Mesodermal cell (in vitro differentiated cells): ENCODE measurements around the gene LAMB4.

ENCODE experiments used
- H3K27ac ChIP-seq: 2 replicates; pipeline ENCODE4 v1.7.0; 2013; ENCODE audit warnings: mild to moderate bottlenecking, low read depth, low read length, moderate library complexity; ENCODE audit not compliant: severe bottlenecking
- H3K36me3 ChIP-seq: 2 replicates; pipeline ENCODE4 v1.7.1; 2013; ENCODE audit warnings: mild to moderate bottlenecking, low read length, moderate library complexity; ENCODE audit not compliant: control insufficient read depth, insufficient read depth
- H3K4me1 ChIP-seq: one replicate; pipeline ENCODE4 v1.7.1; 2013; ENCODE audit warnings: mild to moderate bottlenecking, low read length; ENCODE audit not compliant: insufficient read depth, control insufficient read depth, poor library complexity, severe bottlenecking
- H3K4me3 ChIP-seq: 2 replicates; pipeline ENCODE4 v1.7.0; 2013; ENCODE audit warnings: low read length, control low read depth, mild to moderate bottlenecking; ENCODE audit not compliant: insufficient read depth, poor library complexity, severe bottlenecking; ENCODE audit errors: extremely low read depth
- H3K9me3 ChIP-seq: 2 replicates; pipeline ENCODE4 v1.7.1; 2013; ENCODE audit warnings: mild to moderate bottlenecking, low read length, moderate library complexity; ENCODE audit not compliant: control insufficient read depth
- WGBS, 2 experiments: methylation state at CpG; one replicate each; pipeline ENCODE4 v1.1.5; 2013; ENCODE audit warnings: missing lambda C conversion rate in 2 of 2; ENCODE audit not compliant: insufficient coverage in 2 of 2; 5-methylcytosine and 5-hydroxymethylcytosine counted together

LAMB4 gene

GRCh38 chr7:108079648-108080591, 50.2 kb downstream of the LAMB4 start:
- Histone ChIP-seq H3K4me3 (no peak overlapping the region), H3K4me1 (peaks cover 39% of the 10 kb centered on the region), H3K27ac (peak overlapping the region; percentile 79), H3K36me3 (no peaks in the 10 kb centered on the region), H3K9me3 (peaks cover 12% of the 10 kb centered on the region)
- WGBS, 2 experiments = 90 to 97% methylated on average over 5 to 7 of the region's 9 CpGs

GRCh38 chr7:108079276-108079647, 50.9 kb downstream of the LAMB4 start:
- H3K4me3 ChIP-seq = no peak overlapping the region
- 80 to 100% methylated on average over 1 of the region's 1 CpG for WGBS, 2 experiments
- peaks cover 33% of the 10 kb centered on the region for H3K4me1 ChIP-seq
- H3K36me3 ChIP-seq = no peaks in the 10 kb centered on the region
- H3K27ac ChIP-seq = peak overlapping the region; percentile 79
- H3K9me3 ChIP-seq = peaks cover 12% of the 10 kb centered on the region

DNA sequence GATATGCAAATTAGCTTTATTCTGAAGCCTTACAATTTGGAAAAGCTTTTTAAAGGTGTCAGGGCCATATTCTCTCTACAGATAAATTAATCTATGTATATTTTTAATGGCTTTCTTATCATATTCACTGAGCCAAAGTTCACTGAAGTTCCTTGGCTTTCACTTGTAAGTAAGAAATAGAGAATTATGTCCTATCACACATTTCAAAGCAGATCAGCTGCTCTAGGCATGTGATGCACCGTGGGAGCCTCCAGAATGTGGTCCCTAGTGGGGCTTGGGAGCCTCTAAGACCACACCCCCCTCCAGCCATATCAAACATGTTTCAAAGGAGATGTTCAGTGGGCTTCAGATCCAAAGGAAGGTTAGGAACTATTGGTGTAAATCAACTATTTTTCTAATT, 51.5 kb downstream of the LAMB4 start:
- Histone ChIP-seq H3K36me3 (no peaks in the 10 kb centered on the region), H3K4me1 (peaks cover 27% of the 10 kb centered on the region), H3K9me3 (peaks cover 12% of the 10 kb centered on the region), H3K4me3 (no peak overlapping the region), H3K27ac (no peak overlapping the region)
- 100% methylated on average over 1 of the region's 1 CpG; no CpG with 5 or more reads in 1 of the 2 experiments for WGBS, 2 experiments

GRCh38 chr7:108078211-108078673, 51.9 kb downstream of the LAMB4 start:
- Histone ChIP-seq H3K36me3 (no peaks in the 10 kb centered on the region), H3K9me3 (peaks cover 12% of the 10 kb centered on the region), H3K4me1 (peaks cover 26% of the 10 kb centered on the region), H3K4me3 (no peak overlapping the region), H3K27ac (peak overlapping the region; percentile 10)
- 90 to 100% methylated on average over 1 of the region's 1 CpG for WGBS, 2 experiments

- no peak overlapping the region for H3K4me3 ChIP-seq
- no peaks in the 10 kb centered on the region for H3K36me3 ChIP-seq
- peaks cover 12% of the 10 kb centered on the region for H3K9me3 ChIP-seq
- 100% methylated on average over 1 of the region's 3 CpGs; no CpG with 5 or more reads in 1 of the 2 experiments for WGBS, 2 experiments
- no peak overlapping the region for H3K27ac ChIP-seq
- peaks cover 26% of the 10 kb centered on the region for H3K4me1 ChIP-seq
Observed at GRCh38 chr7:108077709-108078108, 52.5 kb downstream of the LAMB4 start.

DNA sequence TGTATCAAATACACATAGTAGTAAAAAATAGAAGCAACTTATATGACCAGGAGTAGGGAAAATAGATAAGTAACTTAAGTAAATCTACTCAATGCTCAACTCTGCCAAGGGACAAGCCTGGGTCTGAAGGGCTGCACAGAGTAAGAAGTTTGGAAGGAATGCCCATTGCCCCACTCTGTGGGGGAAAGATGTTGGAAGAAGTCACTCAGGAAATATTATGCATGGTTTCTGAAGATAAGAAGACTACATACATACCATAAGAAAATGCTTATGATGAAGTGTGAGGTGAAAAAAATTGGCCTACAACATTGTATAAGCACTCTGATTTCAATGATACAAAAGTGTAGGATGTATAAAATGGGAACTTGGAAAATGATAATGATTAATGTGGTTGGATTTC, 54.0 kb downstream of the LAMB4 start:
- Histone ChIP-seq H3K36me3 (no peaks in the 10 kb centered on the region), H3K4me1 (peaks cover 26% of the 10 kb centered on the region), H3K4me3 (no peak overlapping the region), H3K27ac (no peak overlapping the region), H3K9me3 (peaks cover 1% of the 10 kb centered on the region)

DNA sequence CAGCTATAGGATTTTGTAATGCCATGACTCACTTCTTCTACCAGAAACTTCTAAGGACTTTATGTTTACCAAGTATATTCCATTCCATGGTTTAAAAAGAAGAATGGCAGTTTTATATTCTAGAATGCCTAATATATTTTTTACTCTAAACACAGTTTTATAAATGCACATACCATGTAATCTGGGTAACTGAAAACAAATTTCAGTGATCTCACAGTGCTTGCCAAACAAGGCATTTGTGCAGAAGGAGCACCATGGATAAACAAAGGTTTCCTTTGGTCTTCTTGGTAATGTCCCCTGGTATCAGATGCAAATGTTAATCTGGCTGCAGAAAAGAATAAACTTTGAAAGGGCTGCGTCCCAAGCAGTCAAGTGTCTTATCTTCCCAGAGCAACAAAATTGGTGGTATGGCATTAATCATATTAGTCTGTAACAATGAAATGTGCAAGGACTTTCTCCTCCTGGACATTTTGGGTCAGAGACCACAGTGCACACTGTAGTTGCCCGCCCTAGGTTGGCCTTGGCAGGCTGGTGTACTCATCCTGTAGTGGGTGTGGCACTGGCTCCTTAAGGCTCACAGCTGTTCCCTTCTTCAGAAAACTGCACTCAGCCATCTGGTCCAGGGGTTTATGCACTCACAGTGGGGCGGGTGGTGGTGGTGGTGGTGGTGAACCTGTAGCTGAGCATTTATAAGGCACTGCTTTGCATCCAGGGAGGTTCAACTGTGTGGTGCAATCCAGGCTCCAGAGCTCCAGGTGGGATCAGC, 56.7 kb downstream of the LAMB4 start:
- Histone ChIP-seq H3K4me3 (no peak overlapping the region), H3K4me1 (peaks cover 8% of the 10 kb centered on the region), H3K27ac (no peak overlapping the region), H3K36me3 (no peaks in the 10 kb centered on the region), H3K9me3 (no peaks in the 10 kb centered on the region)
- 100% methylated on average over 1 to 3 of the region's 3 CpGs for WGBS, 2 experiments

DNA sequence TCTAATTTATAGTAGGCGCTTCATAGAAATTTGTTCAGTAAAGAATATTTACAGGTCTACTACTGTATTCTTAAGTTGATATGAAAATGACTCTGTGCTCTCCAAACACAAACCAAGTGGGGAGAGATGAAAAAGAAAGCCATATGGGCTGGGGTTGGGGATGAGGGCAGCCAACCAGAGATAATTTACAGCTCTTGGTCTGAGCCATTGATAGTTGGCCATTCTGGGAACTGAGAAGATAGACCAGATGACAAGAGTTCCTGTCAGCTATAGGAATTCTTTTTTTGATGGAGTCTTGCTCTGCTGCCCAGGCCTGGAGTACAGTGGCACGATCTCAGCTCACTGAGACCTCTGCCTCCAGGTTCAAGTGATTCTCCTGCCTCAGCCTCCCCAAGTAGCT, 57.4 kb downstream of the LAMB4 start:
- Histone ChIP-seq H3K4me1 (peaks cover 1% of the 10 kb centered on the region), H3K36me3 (no peaks in the 10 kb centered on the region), H3K4me3 (no peak overlapping the region), H3K27ac (no peak overlapping the region), H3K9me3 (no peaks in the 10 kb centered on the region)
- WGBS, 2 experiments = 100% methylated on average over 1 of the region's 2 CpGs

DNA sequence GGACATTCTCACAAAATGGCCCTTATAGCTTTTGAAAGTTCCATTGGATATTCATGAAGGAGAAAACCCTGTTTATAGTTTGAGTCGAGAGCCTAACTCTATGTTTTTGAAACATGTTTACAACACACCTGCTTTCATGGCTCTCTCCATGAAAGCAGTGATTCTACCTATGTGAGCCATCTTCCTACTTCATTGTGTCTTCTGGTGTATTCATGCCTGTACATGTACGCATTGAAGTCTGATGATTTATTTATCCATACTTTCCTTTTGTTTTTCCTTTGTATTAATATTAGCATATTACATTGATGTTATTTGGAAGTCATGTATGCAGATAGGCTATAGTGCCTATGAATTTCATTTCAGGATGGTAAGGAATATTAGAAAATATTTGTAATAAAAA, 58.0 kb downstream of the LAMB4 start:
- H3K4me3 ChIP-seq = no peak overlapping the region
- WGBS, 2 experiments = no CpG with 5 or more reads among the region's 2 CpGs
- H3K36me3 ChIP-seq = no peaks in the 10 kb centered on the region

DNA sequence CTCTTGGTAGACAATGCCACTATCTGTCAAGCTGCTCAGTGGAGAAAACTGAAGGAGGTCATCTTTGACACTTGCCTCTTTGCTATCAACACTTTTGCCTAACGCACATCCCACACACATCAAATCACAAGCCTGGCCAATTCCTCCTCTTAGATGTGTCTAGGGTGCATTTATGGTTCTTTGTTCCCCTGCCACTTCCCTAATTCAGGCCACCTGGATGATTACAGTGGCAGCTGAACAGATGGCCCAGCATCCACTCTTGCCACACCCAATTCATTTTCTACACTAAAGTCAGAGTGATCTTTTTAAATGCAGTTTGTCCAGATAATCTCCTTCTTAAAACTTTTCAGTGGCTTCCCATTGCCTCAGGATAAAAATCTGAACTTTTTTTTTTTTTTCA, 58.6 kb downstream of the LAMB4 start:
- H3K27ac ChIP-seq = no peak overlapping the region
- H3K9me3 ChIP-seq = no peaks in the 10 kb centered on the region
- H3K4me1 ChIP-seq = no peaks in the 10 kb centered on the region
- no peak overlapping the region for H3K4me3 ChIP-seq
- no peaks in the 10 kb centered on the region for H3K36me3 ChIP-seq
- WGBS, 2 experiments = 100% methylated on average over 1 of the region's 1 CpG; no CpG with 5 or more reads in 1 of the 2 experiments

More for the DNA sequence above, 58.0 kb downstream of the LAMB4 start:
- Histone ChIP-seq H3K9me3 (no peaks in the 10 kb centered on the region), H3K27ac (no peak overlapping the region), H3K4me1 (no peaks in the 10 kb centered on the region)
